ENCODE measurements around the gene PTGES. TPM values are rescaled to one million over a fixed set of nuclear protein-coding genes. Genes with fewer than 3 reads are reported as not detected.

The PTGES gene
- total and polyA plus RNA-seq, 11 donors: 0.30 to 3.0 (median 1.2) TPM

DNA sequence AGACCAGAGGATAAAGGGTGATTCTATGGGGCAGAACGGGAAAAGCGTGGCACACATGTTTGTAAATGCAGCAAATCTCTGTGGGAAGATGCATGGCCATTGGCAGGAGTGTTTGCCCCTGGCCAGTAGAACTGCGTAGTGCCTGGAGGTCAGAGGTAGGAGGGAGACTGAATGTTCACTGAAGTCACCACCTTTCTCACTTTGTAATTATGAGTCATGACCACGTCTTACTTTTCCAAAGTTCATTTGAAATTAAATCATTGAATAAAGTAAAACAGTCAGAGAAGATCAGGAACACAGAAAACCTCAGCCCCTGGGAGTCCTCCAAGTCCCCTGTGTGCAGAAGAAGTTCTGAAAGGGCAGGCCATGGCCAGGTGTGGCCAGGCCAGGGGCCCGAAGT is 4.6 kb downstream of the PTGES start:
- intact Hi-C loops (cut with DNase I): no loop called here
- no peak for ATAC-seq
- Histone ChIP-seq H3K4me3 (no peak overlapping the region), H3K27me3 (peaks cover 0 to 14% (median 0%) of the 10 kb centered on the region in 9 donors), H3K4me1 (peaks cover 0 to 20% (median 14%) of the 10 kb centered on the region in 12 donors), H3K36me3 (no peaks in the 10 kb centered on the region), H3K27ac (no peak overlapping the region), H3K9me3 (no peaks in the 10 kb centered on the region)
- WGBS, 4 donors: 87 to 89% (median 88%) methylated on average over 5 of the region's 5 CpGs
- no peak for DNase-seq
- no peak for TF ChIP-seq POLR2A (IDR thresholded peaks at IDR 0.05)
- TF ChIP-seq, protein P1, sequence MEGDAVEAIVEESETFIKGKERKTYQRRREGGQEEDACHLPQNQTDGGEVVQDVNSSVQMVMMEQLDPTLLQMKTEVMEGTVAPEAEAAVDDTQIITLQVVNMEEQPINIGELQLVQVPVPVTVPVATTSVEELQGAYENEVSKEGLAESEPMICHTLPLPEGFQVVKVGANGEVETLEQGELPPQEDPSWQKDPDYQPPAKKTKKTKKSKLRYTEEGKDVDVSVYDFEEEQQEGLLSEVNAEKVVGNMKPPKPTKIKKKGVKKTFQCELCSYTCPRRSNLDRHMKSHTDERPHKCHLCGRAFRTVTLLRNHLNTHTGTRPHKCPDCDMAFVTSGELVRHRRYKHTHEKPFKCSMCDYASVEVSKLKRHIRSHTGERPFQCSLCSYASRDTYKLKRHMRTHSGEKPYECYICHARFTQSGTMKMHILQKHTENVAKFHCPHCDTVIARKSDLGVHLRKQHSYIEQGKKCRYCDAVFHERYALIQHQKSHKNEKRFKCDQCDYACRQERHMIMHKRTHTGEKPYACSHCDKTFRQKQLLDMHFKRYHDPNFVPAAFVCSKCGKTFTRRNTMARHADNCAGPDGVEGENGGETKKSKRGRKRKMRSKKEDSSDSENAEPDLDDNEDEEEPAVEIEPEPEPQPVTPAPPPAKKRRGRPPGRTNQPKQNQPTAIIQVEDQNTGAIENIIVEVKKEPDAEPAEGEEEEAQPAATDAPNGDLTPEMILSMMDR (IDR thresholded peaks at IDR 0.05): no peak

DNA sequence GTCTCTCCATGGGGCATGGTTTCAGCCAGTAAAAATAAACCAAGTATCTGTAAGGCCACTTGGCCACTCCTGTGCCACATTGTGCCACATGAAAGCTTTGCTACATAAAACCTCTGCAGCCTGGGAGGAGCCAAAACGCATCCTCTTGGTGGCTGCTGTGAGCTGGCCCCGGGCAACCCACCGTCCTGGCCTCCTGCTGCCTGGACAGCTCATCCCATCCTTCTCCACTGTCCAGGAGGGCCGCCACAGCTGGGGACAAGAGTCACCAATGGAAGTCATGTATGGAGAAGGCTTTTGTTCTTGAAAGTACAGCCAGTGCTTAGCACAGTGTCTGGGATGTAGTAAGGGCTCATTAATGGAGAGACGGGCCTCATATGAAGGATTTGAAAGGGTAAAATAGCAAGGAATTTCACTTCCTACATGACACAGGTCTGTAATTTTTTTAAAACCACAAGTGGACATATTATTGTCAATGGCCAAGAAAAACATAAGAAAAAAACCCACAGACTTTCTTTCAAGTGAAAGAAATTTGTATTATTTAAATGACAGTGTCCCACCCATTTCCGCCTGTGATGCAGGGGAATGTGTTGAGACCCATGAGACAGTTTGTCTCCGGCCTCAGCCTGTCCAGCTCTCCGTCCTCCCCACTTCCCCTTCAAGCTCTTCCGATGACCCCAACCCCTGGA is 6.6 kb downstream of the PTGES start:
- ATAC-seq: no peak

DNA sequence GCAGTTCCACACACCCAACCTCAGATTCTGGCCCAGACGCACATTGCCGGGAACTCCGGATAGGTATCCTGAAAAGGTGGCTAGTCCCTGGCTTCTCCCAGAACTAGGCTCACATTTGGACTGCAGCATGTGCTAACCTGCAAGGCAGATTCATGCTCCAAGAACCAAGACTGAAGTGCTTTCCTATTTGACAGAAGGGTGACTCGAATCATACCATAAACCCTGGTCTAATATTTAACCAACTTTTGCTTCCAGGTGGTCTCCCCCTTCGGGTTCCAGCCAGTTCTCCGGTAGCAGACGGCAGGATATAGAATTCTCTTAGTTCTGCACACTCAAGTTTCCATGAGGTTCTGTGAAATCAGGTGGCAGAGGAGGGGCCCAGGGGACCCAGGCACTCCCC is 7.6 kb downstream of the PTGES start:
- TF ChIP-seq POLR2A (IDR thresholded peaks at IDR 0.05): no peak
- TF ChIP-seq, protein P1 (IDR thresholded peaks at IDR 0.05): no peak
- no peaks in the 10 kb centered on the region for H3K27me3 ChIP-seq
- no peaks in the 10 kb centered on the region for H3K4me1 ChIP-seq
- no peaks in the 10 kb centered on the region for H3K36me3 ChIP-seq
- H3K27ac ChIP-seq: no peak overlapping the region
- H3K9me3 ChIP-seq: no peaks in the 10 kb centered on the region
- 90 to 94% (median 92%) methylated on average over 7 of the region's 7 CpGs for WGBS, 4 donors
- no peak overlapping the region for H3K4me3 ChIP-seq
- intact Hi-C loops (cut with DNase I): no loop called here
- no peak for ATAC-seq
- no peak for DNase-seq

More for the DNA sequence above, 6.6 kb downstream of the PTGES start:
- TF ChIP-seq, protein P1 (IDR thresholded peaks at IDR 0.05): no peak
- no peak for TF ChIP-seq POLR2A (IDR thresholded peaks at IDR 0.05)
- Histone ChIP-seq H3K27me3 (no peaks in the 10 kb centered on the region), H3K4me1 (peaks cover 0 to 1% (median 0%) of the 10 kb centered on the region in 12 donors), H3K4me3 (no peak overlapping the region), H3K27ac (no peak overlapping the region), H3K36me3 (no peaks in the 10 kb centered on the region), H3K9me3 (no peaks in the 10 kb centered on the region)
- DNase-seq: no peak
- intact Hi-C loops (cut with DNase I): no loop called here
- WGBS, 4 donors: 61 to 70% (median 62%) methylated on average over 8 to 9 of the region's 9 CpGs

DNA sequence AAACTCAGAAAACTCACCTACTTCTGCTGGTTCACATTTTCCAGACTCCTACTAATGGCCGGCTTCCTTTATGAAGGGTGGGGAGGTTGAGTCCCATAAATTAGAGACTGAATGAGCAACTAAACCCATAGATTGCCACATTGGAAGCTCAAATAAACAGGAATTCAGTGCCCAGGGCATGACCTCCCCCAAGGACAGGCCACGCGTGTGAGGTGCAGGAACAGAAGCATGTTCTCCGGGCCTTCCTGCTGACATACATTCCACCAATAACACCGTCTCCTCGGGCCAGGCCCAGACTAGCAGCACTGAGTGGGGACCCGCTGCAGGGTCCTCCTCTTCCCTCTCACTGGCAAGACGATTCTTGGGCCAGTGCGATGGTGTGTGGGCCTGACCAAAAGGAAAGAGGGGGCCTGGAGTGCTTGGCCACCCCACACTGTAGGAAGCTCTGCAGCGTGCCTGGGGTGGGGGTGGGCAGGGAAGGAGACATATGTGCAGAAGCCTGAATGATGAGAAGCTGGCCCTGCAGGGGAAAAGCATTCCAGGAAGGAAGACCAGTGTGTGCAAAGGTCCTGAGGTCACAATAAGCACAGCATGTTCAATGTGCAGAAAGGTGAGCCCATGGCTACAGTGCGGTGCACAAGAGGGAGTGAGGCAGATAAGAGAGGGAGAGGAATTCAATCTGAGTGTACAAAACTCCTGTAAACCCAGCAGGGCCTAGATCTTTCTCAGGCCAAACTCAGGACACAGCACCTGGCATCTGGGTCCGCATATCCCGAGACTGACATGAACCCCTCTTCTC is 12.0 kb downstream of the PTGES start:
- no peaks in the 10 kb centered on the region for H3K9me3 ChIP-seq
- H3K27me3 ChIP-seq: peaks cover 0 to 6% (median 0%) of the 10 kb centered on the region in 9 donors
- H3K27ac ChIP-seq: no peak overlapping the region
- no peaks in the 10 kb centered on the region for H3K36me3 ChIP-seq
- WGBS, 4 donors: 87 to 95% (median 93%) methylated on average over 13 of the region's 13 CpGs
- TF ChIP-seq, protein P1 (IDR thresholded peaks at IDR 0.05): no peak
- no peak for TF ChIP-seq POLR2A (IDR thresholded peaks at IDR 0.05)
- intact Hi-C loops (cut with DNase I): no loop called here
- DNase-seq: no peak
- no peak for ATAC-seq
- peaks cover 0 to 11% (median 5%) of the 10 kb centered on the region in 12 donors for H3K4me1 ChIP-seq
- no peak overlapping the region for H3K4me3 ChIP-seq

Data from heart left ventricle (tissue), 16 donors.